Sigmoid colon (tissue), 3 donors: ENCODE measurements around the gene NEDD1.

Experiments used
- CTCF ChIP-seq, 4 experiments: fragments of 450-650 bp in 3 of 4; fragments of 200-600 bp in 1 of 4; IDR thresholded peaks; one replicate each; pipeline ENCODE4 v1.5.1; 2016 to 2019; ENCODE audit warnings: antibody characterized with exemption in 4 of 4, mild to moderate bottlenecking in 3 of 4, moderate library complexity in 2 of 4
- POLR2A ChIP-seq, 2 donors: fragments of 450-650 bp; IDR thresholded peaks; one replicate each; pipeline ENCODE4 v1.6.1; 2016; ENCODE audit warnings: antibody characterized with exemption in 2 of 2, mild to moderate bottlenecking in 2 of 2, moderate library complexity in 2 of 2

GRCh38 chr12:96861656-96862055 lies 45.4 kb upstream of the NEDD1 start:
- TF ChIP-seq POLR2A (IDR thresholded peaks at IDR 0.05) = no peak
- no peak for TF ChIP-seq CTCF (IDR thresholded peaks at IDR 0.05)
